Measurements from ENCODE around the gene CGGBP1.

GRCh38 chr3:88025001-88025552 lies 33.7 kb downstream of the CGGBP1 start:
- no peak for TF ChIP-seq CTCF (IDR thresholded peaks at IDR 0.05; ENCODE audit: low read length)
- no peak for TF ChIP-seq EZH2phosphoT487 (IDR thresholded peaks at IDR 0.05; ENCODE audit: low read length)

Measured in MM.1S (cell line).